Nucleus accumbens (tissue), 56 donors: Measurements from ENCODE around the gene VOPP1.
"Not testable (repeated sequence)": the region's sequence is repeated elsewhere in the genome, so short reads cannot be mapped to it uniquely, and the experiment has no call there.

Source experiments
- DNase-seq, 56 donors: peaks; one replicate each; lab custom pipeline; 2025; lab: John Stamatoyannopoulos, UW

Gene VOPP1

DNA sequence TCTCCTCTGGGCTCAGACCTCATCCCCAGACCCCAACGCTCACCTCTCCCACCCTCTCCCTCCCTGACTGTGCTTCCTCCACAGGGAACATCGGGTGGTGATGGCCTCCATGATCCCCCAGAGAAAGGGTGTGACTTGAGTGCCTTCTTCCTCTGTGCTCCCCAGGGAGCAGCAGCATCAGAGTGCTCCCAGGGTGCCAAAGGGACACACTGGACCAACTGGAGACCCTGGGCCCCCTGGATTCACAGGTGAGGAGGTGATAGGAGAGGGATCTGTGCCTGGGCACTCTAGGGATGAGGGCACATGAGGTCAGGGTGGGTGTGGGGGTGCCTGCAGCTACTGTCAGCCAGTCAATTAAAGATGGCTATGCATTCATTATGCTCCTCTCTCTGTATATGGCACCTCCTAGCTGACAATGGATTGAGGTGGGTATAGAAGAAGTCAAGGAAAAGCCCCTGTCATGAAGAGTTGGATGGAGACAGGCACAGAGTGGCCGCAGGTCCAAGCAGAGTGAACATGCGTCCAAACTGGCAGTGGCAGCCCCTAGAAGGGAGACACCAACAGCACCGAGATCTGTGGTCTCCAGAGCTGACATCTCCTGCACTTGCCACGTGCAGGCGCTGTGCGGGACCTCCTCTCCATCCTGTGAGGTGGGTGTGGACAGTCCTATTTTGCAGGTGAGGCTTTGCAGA, 15.5 kb upstream of the VOPP1 start:
- no peak for DNase-seq

GRCh38 chr7:55582656-55583055, 10.4 kb upstream of the VOPP1 start:
- not testable (repeated sequence) for DNase-seq

DNA sequence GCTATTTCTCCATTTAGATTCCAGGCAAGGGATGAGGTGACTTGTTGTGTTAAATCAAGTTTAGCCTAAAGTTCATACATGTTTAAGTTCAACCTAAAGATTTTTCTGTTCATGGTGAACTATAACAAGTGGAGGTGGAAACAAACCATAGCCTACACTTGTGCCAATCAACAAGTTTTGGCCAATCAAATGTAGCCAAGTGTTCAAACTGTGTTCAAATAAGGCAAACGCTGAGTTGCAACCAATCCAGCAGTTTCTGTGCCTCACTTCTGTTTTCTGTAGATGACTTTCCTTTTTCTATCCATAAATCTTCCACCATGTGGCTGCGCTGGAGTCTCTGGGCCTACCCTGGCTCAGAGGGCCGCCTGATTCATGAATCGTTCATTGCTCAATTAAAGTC, 4.5 kb upstream of the VOPP1 start:
- DNase-seq = no peak

DNA sequence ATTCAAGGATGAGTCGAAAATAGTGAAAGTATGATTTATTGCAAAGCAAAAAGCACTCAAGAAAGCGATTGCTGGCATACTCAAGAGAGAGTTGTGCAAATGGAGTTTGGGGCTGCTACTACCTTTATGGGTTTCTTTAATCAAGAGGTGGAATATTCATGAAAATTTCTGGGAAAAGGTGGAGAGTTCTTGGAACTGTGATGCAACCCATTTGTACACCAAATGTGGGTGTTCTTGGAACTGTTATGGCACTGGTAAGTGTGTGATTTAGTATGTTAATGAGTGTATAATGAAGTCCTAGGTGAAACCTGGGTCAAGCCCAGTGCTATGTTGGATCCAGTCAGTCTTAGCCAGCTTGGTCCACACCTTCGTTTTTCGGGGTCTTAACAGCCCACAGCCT, 3.4 kb upstream of the VOPP1 start:
- DNase-seq = no peak

GRCh38 chr7:55575098-55575497, 2.8 kb upstream of the VOPP1 start:
- no peak for DNase-seq

DNA sequence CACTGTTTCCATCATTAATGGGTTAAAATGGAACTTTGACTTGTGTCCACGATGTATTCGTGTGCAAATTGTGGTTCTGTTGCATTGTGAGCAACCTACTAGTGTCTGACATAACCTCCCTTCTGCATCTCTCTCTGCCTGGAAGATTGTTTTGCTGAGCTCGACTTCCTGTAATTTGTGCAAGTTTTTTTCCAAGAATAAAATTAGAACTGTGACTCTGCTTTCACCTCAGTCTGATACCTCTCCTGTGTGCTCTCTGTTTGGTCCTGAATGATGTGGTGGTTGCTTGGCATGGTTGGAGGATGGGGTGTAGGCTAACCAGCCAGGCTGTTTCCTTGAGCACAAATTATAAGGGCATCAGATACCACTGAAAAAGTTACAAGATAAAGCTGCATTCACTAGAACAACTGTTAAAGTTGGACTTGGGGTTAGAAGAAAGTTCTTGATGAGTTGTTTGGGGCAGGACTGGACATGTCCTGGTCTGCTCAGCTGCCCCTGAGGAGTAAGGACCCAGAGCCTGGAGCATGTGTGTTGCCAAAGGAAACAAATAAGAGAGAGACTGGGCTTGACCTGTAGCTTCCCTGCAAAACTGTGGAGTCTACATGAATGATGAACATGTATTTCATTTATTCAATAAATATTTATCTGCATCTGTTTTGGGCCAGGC, 1.9 kb upstream of the VOPP1 start:
- no peak for DNase-seq

GRCh38 chr7:55573234-55573900, 1.1 kb upstream of the VOPP1 start:
- DNase-seq = no peak

DNA sequence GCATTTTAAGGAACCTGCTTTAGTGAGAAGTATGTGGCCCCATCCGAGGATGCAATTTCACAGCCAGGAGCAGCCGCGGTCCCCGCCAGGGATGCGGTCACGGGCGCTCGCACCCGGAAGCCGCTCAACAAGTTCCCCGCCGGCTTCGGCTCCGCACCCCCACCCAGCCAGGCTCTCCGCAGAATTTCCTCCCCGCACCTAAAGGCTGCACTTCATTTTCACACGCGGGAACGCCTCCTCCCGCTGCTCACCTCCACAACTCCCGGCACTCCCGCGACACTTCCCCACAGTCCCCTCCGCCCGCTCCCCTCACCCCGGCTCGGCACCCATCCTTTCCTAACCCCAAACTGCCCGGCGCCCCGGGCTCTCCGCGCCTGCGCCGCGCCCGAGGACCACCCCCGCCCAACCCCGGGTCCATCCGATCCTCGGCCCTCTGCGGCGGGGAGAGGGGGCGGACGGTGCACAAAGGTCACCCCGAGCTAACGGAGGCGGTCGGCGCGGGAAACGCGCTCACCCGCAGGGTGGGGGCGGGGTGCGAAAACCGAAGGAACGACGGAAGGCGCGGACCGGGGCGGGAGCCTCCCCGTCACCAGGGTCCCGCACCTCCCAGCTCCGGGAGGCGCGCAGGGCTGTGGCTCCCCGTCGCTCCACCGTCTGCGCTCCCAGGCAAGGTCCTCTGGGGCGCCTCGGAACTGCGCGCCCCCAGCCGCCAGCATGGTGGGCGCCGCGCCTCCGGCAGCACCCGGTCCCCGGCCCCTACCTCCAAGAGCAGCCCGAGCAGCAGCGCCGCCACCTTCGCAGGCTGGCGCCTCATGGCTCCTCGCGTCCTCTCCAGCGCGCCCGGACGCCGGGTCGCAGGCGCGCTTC, 558 bp downstream of the VOPP1 start:
- DNase-seq = peak in 32 of 56 donors; percentile 16 to 68 (median 42)

DNA sequence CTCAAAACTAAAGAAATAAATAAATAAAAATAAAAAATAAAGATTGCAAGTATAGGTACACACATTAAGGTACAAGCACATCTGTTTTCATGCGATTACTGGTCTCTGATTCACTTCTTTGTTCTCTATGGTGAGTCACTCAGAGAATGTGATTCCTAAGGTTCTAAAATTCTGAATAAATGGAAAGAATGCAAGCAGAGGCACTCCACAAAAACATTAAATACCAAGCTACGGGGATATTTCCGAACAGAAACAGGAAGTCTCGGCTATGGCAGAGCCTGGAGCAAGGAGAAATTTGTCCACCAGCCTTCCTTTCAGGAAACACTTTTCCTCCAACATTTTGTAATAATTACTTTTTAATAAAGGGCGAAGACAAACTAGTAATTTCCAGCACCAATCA, 1.4 kb downstream of the VOPP1 start:
- DNase-seq = no peak

GRCh38 chr7:55570218-55570873, 2.0 kb downstream of the VOPP1 start:
- no peak for DNase-seq

DNA sequence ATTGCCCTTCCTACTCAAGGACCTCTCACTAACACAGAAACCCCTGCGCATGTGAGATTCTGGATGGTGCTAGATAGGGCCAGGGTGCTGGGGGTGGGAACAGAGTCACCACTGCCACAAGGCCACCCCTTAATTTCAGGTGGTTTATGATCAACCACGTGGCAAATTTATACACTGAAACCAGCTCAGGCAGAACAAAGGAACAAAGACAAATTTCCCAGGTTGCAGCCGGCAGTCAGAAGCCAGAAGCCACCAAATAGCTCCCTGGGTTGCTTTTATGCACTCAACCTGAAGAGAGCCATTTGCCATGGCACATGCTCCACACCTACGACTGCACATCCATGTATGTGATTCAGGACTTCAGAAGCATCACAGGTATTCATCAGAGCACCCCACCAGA, 2.5 kb downstream of the VOPP1 start:
- no peak for DNase-seq

DNA sequence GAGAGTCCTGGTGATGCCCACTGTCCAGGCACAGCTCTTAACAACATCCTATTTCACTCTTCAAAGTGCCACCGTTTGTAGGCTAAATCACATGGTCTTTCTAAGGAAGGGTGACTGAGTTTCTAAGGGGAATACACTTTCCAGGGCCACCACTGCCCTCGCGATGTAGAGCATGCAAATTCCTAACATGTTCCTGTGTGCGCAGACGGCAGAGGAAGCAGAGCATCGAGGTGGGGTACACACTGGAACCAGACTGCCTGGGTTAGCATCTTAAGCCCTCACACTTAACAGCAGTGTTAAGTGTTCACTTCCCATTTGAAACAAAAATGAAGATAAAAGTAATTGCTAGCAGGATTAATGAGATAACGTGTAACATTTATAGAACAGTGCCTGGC, 3.0 kb downstream of the VOPP1 start:
- no peak for DNase-seq

DNA sequence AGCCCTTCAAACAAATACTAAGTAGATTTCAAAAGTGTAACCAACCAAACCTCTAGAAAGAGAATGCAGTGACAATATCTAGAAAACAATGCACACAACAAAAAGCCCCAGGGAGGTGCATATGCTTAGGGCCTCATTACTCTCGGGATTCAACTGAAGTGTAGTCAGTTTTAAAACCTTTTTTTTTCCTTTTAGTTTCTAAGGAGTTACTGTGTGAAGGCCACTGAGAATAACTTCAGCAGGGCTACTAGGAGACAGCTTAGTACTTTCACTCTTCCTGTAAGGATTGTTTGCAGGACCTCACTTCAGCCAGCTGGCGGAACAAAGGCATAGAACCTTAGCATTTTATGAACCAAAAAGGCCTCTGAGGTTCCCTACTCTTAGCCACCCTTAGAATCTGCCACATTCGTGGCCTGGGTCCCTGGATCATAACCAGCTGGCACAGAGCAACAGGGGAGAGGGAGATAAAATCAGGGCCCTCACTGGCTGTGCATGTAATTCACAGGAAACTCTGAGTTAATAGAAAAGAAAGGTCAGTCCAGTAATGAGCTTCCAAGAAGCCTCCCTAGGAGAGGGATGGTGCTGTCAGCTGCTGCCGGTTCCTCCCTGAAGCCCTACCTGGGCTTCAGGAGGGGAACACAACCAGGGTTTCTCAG, 3.6 kb downstream of the VOPP1 start:
- no peak for DNase-seq

DNA sequence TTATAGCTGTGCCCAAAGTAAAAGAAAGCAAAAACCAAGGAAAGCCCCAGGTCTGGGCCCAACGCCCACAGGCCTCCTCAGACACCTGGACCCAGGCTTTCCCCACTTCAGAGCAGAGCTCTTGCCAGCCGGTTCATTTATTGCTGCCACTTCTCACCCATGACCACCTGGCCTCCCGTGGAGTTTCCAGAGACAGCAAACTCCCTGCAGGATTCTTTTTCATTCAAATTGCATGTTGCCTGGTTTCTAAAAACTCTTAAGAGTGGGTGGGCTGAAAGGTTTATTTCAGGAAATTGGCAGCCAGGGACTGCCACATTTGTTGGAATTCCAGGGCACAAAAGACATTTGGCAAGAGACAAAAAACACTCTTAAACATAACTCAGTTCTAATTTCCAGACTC, 4.7 kb downstream of the VOPP1 start:
- DNase-seq = peak in 4 of 56 donors; percentile 6 to 46 (median 24)

- no peak for DNase-seq
These were observed 6.6 kb downstream of the VOPP1 start for GRCh38 chr7:55565681-55566080.

DNA sequence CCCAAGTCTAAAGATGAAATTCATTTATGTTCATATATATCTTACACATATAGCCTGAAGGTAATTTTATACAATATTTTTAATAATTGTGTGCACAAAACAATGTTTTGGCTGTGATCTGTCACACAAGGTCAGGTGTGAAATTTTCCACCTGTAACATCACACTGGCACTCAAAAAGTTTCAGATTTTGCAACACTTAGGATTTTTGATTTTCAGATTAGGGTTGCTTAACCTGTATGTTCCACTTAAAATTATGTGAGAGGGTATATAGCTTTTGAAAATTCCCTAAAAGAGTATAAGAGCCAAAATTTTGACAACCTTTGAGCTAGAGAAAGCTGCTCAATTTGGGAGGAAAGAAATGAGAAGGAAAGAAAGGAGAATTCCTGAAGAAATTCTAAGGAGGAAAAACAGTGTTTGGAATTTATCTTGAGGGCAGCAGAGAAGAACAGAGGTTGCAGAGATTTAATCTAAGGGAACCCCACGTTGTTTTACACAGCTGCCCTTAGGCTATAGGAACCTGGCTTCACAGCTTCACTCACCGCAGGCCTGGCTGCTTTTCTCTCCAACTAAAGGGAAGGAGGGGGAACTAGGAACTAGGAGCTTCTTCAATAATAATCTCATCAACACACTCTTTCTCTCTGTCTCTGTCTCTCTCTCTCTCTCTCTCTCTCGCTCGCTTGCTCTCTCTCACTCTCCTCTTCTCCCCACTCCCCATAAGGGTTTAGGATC, 8.5 kb downstream of the VOPP1 start:
- no peak for DNase-seq

DNA sequence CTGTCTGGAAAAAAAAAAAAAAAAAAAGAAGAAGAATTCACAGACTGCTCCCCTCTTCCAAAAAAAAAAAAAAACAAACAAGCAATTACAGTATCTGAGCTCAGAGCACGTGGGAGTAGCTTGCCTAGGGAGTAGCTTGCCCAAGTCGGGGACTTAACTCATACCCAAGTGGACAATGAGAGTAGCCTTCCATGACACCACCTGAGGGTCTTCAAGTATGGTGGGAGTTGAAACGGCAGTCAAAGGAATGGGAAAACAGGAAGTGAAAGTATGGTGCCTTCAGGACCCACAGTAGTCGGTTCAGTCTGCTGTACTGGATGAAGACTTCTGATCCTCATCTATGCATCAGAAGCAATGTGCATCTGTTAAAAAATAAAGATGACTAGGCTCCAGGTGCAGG, 10.6 kb downstream of the VOPP1 start:
- DNase-seq = no peak

DNA sequence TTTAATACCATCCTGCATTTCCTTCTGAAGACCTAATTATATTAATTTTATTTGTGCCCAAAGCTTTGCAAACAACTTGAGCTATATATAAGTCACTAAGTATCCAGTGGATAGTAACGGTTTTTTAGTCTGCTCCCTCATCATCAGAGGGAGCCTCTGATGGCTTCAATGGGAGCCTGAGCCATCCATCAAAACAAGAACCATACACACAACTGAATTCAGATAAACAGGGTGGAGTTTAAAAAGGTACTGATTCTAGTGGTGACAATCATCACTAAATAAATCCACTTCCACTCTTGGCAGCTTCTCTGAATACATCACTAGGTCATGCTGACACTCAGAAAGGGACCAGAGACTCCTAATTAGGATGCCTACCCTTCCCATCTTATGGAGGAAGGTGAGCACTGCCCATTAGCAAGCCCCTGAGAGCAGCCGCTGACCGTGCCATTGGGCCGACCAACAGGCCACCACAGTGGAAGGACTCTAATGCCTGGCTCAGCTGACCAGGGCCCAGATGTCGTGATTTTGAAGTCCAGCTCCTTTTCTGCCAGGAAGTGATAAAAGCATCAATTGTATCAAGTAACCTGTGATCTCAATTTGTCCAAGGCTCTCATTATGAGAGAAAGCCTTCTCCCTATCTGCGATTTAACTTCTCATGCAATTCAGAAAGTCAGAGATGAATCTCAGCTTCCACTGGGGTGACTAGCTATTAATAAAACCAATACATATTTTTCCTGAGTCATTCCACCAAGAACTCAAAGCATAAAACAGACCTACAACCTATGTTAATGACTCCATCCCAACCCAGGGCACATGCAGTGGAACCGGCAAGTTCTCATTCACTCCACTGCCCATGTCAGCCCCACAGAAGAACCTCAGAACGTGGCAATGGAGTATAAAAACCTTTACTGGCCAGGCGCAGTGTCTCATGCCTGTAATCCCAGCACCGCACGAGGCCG, 13.1 kb downstream of the VOPP1 start:
- no peak for DNase-seq
